Measurements from ENCODE around the gene ACMSD.
"Not testable (repeated sequence)": the region's sequence is repeated elsewhere in the genome, so short reads cannot be mapped to it uniquely, and the experiment has no call there.

Gene ACMSD

GRCh38 chr2:134838143-134838620 is at the start of gene ACMSD:
Gene ACMSD (plus strand): TSS chr2:134838616. CDS start chr2:134838683, 67 bp downstream.
- DNase-seq, result no peak

- DNase-seq, result no peak
Measured at GRCh38 chr2:134790487-134790886, 47.9 kb upstream of the ACMSD start.

- DNase-seq, result no peak
Measured at GRCh38 chr2:134791616-134792015, 46.8 kb upstream of the ACMSD start.

- DNase-seq, result no peak
Measured at GRCh38 chr2:134792186-134792585, 46.2 kb upstream of the ACMSD start.

GRCh38 chr2:134795765-134796164 is 42.7 kb upstream of the ACMSD start:
- no peak for DNase-seq

- DNase-seq, result no peak
Measured at GRCh38 chr2:134796373-134796772, 42.0 kb upstream of the ACMSD start.

GRCh38 chr2:134799936-134800335 is 38.5 kb upstream of the ACMSD start:
- DNase-seq, result no peak

- no peak for DNase-seq
Measured at GRCh38 chr2:134800341-134800740, 38.1 kb upstream of the ACMSD start.

GRCh38 chr2:134803609-134804405 is 34.6 kb upstream of the ACMSD start:
- DNase-seq, result not testable (repeated sequence)

GRCh38 chr2:134815741-134816140 is 22.7 kb upstream of the ACMSD start:
- DNase-seq, result no peak

- no peak for DNase-seq
Measured at GRCh38 chr2:134818321-134818720, 20.1 kb upstream of the ACMSD start.

GRCh38 chr2:134819334-134819733 is 19.1 kb upstream of the ACMSD start:
- no peak for DNase-seq

GRCh38 chr2:134823431-134823830 is 15.0 kb upstream of the ACMSD start:
- peak; percentile 21 for DNase-seq

GRCh38 chr2:134823832-134824231 is 14.6 kb upstream of the ACMSD start:
- DNase-seq, result no peak

GRCh38 chr2:134825716-134826115 is 12.7 kb upstream of the ACMSD start:
- not testable (repeated sequence) for DNase-seq

GRCh38 chr2:134835471-134835870 is 2.9 kb upstream of the ACMSD start:
- DNase-seq, result no peak

- no peak for DNase-seq
Measured at GRCh38 chr2:134836986-134837385, 1.4 kb upstream of the ACMSD start.

GRCh38 chr2:134839649-134840048 is 1.2 kb downstream of the ACMSD start:
- peak; percentile 89 for DNase-seq

- DNase-seq, result peak; percentile 92
Measured at GRCh38 chr2:134842930-134843490, 4.6 kb downstream of the ACMSD start.

GRCh38 chr2:134843968-134844367 is 5.6 kb downstream of the ACMSD start:
- no peak for DNase-seq

- no peak for DNase-seq
Measured at GRCh38 chr2:134845028-134845427, 6.6 kb downstream of the ACMSD start.

- DNase-seq, result no peak
Measured at GRCh38 chr2:134845719-134846118, 7.3 kb downstream of the ACMSD start.

- DNase-seq, result no peak
Measured at GRCh38 chr2:134846213-134846612, 7.8 kb downstream of the ACMSD start.

GRCh38 chr2:134847582-134847981 is 9.2 kb downstream of the ACMSD start:
- not testable (repeated sequence) for DNase-seq
